GM12878 (cell line): ENCODE data around the gene CAPZB.

ENCODE experiments used
- HDAC6 ChIP-seq: fragments of 200-600 bp; sonication (generic); IDR thresholded peaks from one replicate; pipeline ENCODE4 v1.8.0; 2017; ENCODE audit warnings: antibody characterized with exemption; ENCODE audit not compliant: unreplicated experiment
- IKZF1 ChIP-seq: fragments of 450-650 bp; conservative IDR thresholded peaks from 2 replicates; pipeline ENCODE4 v1.6.1; 2017; ENCODE audit warnings: antibody characterized with exemption, mild to moderate bottlenecking
- MEF2A ChIP-seq: IDR thresholded peaks from 2 replicates; pipeline ENCODE4 v1.6.1; 2011; ENCODE audit warnings: low read depth, mild to moderate bottlenecking, low read length, moderate library complexity; ENCODE audit not compliant: insufficient read depth
- POLR2A ChIP-seq: IDR thresholded peaks from 2 replicates; pipeline ENCODE4 v1.6.1; 2011; ENCODE audit warnings: low read depth, mild to moderate bottlenecking, low read length
- POLR2AphosphoS5 ChIP-seq: IDR thresholded peaks from 2 replicates; pipeline ENCODE4 v1.6.1; 2011; ENCODE audit warnings: mild to moderate bottlenecking, low read length, inconsistent platforms
- RCOR1 ChIP-seq: conservative IDR thresholded peaks from 2 replicates; pipeline ENCODE4 v1.6.1; 2012; ENCODE audit warnings: low read depth, low read length, improper control_type of control experiment
- SP1 ChIP-seq: IDR thresholded peaks from one replicate; pipeline ENCODE4 v1.6.1; 2011; ENCODE audit warnings: low read depth, low read length
- ZNF274 ChIP-seq: IDR thresholded peaks from one replicate; pipeline ENCODE4 v1.8.0; 2011; ENCODE audit not compliant: insufficient read length, insufficient read depth
- TF ChIP-seq, protein P1 (sequence below), 3 experiments: IDR thresholded peaks in 2 of 3; conservative IDR thresholded peaks in 1 of 3; 2 replicates each; pipeline ENCODE4 v1.5.1; 2011; ENCODE audit warnings: low read depth in 3 of 3, low read length in 3 of 3, mild to moderate bottlenecking in 3 of 3, control low read depth in 2 of 3, moderate library complexity in 2 of 3, inconsistent platforms in 1 of 3, mixed read lengths in 1 of 3; ENCODE audit not compliant: control insufficient read depth in 2 of 3, insufficient read depth in 1 of 3; ENCODE audit errors: extremely low read depth in 1 of 3

GRCh38 chr1:19343617-19344350, 141.6 kb downstream of the CAPZB start:
- TF ChIP-seq, protein P1, sequence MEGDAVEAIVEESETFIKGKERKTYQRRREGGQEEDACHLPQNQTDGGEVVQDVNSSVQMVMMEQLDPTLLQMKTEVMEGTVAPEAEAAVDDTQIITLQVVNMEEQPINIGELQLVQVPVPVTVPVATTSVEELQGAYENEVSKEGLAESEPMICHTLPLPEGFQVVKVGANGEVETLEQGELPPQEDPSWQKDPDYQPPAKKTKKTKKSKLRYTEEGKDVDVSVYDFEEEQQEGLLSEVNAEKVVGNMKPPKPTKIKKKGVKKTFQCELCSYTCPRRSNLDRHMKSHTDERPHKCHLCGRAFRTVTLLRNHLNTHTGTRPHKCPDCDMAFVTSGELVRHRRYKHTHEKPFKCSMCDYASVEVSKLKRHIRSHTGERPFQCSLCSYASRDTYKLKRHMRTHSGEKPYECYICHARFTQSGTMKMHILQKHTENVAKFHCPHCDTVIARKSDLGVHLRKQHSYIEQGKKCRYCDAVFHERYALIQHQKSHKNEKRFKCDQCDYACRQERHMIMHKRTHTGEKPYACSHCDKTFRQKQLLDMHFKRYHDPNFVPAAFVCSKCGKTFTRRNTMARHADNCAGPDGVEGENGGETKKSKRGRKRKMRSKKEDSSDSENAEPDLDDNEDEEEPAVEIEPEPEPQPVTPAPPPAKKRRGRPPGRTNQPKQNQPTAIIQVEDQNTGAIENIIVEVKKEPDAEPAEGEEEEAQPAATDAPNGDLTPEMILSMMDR (IDR thresholded peaks at IDR 0.05 in 2 of 3, conservative IDR thresholded peaks at IDR 0.05 in 1 of 3; ENCODE audit: control insufficient read depth in 2 of 3, extremely low read depth in 1 of 3, insufficient read depth in 1 of 3, low read depth in 3 of 3, low read length in 3 of 3) = no peak
- TF ChIP-seq HDAC6 = no peak
- TF ChIP-seq ZNF274 = no peak
- TF ChIP-seq POLR2A = peak; percentile 40; the same call in 1 of the 2 replicates
- TF ChIP-seq MEF2A = no peak
- no peak for TF ChIP-seq POLR2AphosphoS5
- TF ChIP-seq RCOR1 = no peak
- no peak for TF ChIP-seq IKZF1
- no peak for TF ChIP-seq SP1
